GM12878 (cell line): ENCODE results near the gene APOBEC2. TPM values are rescaled to one million over a fixed set of nuclear protein-coding genes. Genes with fewer than 3 reads are reported as not detected.

ENCODE experiments used
- ATAC-seq: fragments of 200-7000 bp; cut with Tn5 transposase; 3 replicates; pipeline ENCODE4 v1.9.1; 2020; ENCODE audit warnings: mild to moderate bottlenecking, moderate library complexity
- BruUV-seq: library from RNA; stranded (reverse); fragments of 400-500 nt; replicated peaks from 2 replicates; lab custom pipeline; 2021; lab: Mats Ljungman, UMichigan
- CTCF ChIA-PET: fragments of 300-600 bp; sonication (Branson Sonifier 250); formaldehyde crosslinking; extraction: SDS; loops from one replicate; lab custom pipeline; 2021; ENCODE audit warnings: inconsistent platforms; lab: Yijun Ruan, JAX
- POLR2A ChIA-PET: fragments of 350-600 bp; formaldehyde crosslinking; extraction: SDS; loops from one replicate; lab custom pipeline; 2021; ENCODE audit warnings: inconsistent platforms; lab: Charles Lee
- RAD21 ChIA-PET: fragments of 300-600 bp; sonication (Branson Sonifier 250); formaldehyde crosslinking; loops from one replicate; lab custom pipeline; 2023; ENCODE audit warnings: antibody characterized with exemption; ENCODE audit not compliant: unreplicated experiment; lab: Charles Lee
- SMC1A ChIA-PET: fragments of 300-600 bp; sonication (Branson Sonifier 250); formaldehyde crosslinking; loops from one replicate; lab custom pipeline; 2023; ENCODE audit not compliant: unreplicated experiment, uncharacterized antibody; lab: Charles Lee
- DNase-seq: peaks from one replicate; pipeline ENCODE4 v3.0.0-alpha.2; 2011; ENCODE audit warnings: low read depth, low spot score
- FAIRE-seq: peaks from 3 replicates; lab custom pipeline; 2011; peaks lifted over from hg19 to GRCh38; lab: Jason Lieb, UNC
- H2AFZ ChIP-seq: 2 replicates; pipeline ENCODE4 v1.6.0; 2011; ENCODE audit warnings: low read depth, low read length, control low read depth; ENCODE audit not compliant: control insufficient read depth
- H3K27ac ChIP-seq: 2 replicates; pipeline ENCODE4 v1.5.1; 2011; ENCODE audit warnings: control low read depth; ENCODE audit not compliant: control insufficient read depth, insufficient read depth
- H3K27me3 ChIP-seq, 2 experiments: replicated peaks in 1 of 2; 2 replicates each; pipeline versions ENCODE4 v1.6.0 to v1.6.1; 2011; ENCODE audit warnings: low read length in 1 of 2; ENCODE audit not compliant: control insufficient read depth in 2 of 2, insufficient read depth in 2 of 2
- H3K36me3 ChIP-seq, 2 experiments: 2 replicates each; pipeline ENCODE4 v1.5.1; 2011; ENCODE audit warnings: low read length in 1 of 2; ENCODE audit not compliant: control insufficient read depth in 2 of 2, insufficient read depth in 2 of 2
- H3K4me1 ChIP-seq: 2 replicates; pipeline ENCODE4 v1.6.1; 2011; ENCODE audit warnings: mild to moderate bottlenecking, low read length, moderate library complexity, mixed read lengths; ENCODE audit not compliant: control insufficient read depth, insufficient read depth
- H3K4me2 ChIP-seq: 2 replicates; pipeline ENCODE4 v1.6.0; 2011; ENCODE audit warnings: control low read depth; ENCODE audit not compliant: control insufficient read depth, insufficient read depth
- H3K4me3 ChIP-seq: fragments of 200-600 bp; sonication (generic); 2 replicates; pipeline ENCODE4 v1.5.1; 2016
- H3K79me2 ChIP-seq: 2 replicates; pipeline ENCODE4 v1.6.0; 2011; ENCODE audit warnings: low read length; ENCODE audit not compliant: control insufficient read depth, insufficient read depth
- H3K9ac ChIP-seq: 2 replicates; pipeline ENCODE4 v1.8.0; 2011; ENCODE audit warnings: low read length, control low read depth, mixed read lengths; ENCODE audit not compliant: control insufficient read depth, insufficient read depth
- H3K9me3 ChIP-seq: replicated peaks from 3 replicates; pipeline ENCODE4 v1.5.1; 2011; ENCODE audit warnings: mild to moderate bottlenecking, low read length; ENCODE audit not compliant: control insufficient read depth, insufficient read depth
- H4K20me1 ChIP-seq: 2 replicates; pipeline ENCODE4 v1.6.0; 2011; ENCODE audit not compliant: control insufficient read depth, insufficient read depth
- FOXK2 ChIP-seq: fragments of 450-650 bp; IDR thresholded peaks from 2 replicates; pipeline ENCODE4 v1.6.1; 2017; ENCODE audit warnings: mild to moderate bottlenecking, moderate library complexity
- SREBF1 ChIP-seq: IDR thresholded peaks from 2 replicates; pipeline ENCODE4 v1.6.1; 2012; ENCODE audit warnings: mild to moderate bottlenecking, low read length
- ZNF24 ChIP-seq: fragments of 450-650 bp; IDR thresholded peaks from 2 replicates; pipeline ENCODE4 v1.6.1; 2017; ENCODE audit warnings: antibody characterized with exemption, mild to moderate bottlenecking
- WGBS: methylation state at CpG from one replicate; pipeline ENCODE4 v1.1.6; 2016; ENCODE audit warnings: low lambda C conversion rate; ENCODE audit not compliant: insufficient replicate concordance, insufficient coverage; ENCODE audit errors: missing lambda C conversion rate; 5-methylcytosine and 5-hydroxymethylcytosine counted together
- in situ Hi-C: fragments of 300-500 bp; cut with MboI; formaldehyde crosslinking; loops from 9 replicates; pipeline ENCODE4 v1.14.3; 2018; ENCODE audit warnings: mixed read lengths
- intact Hi-C: fragments of 100-400 bp; cut with micrococcal nuclease; formaldehyde crosslinking; loops from one replicate; pipeline ENCODE4 v1.14.2; 2022; ENCODE audit not compliant: unreplicated experiment
- polyA plus RNA-seq, 11 experiments: library from polyadenylated mRNA; depleted of rRNA in 4 of 11; unstranded in 6 of 11; stranded (reverse) in 5 of 11; fragments of >200 nt; fragmentation: Nextera tagmentation in 4 of 11; fragmentation: Illumina TruSeq in 1 of 11; extraction: Ambion mirVana in 4 of 11; extraction: Trizol in 1 of 11; gene quantifications; 1 replicate in 1 of 11; 2 replicates in 10 of 11; pipeline versions ENCODE4 v1.2.1 to v1.2.3, GENCODE V29; 2011 to 2016; ENCODE audit warnings: inconsistent platforms in 2 of 11, missing spikeins in 2 of 11, low read depth in 1 of 11
- total RNA-seq, 4 experiments: library from RNA; depleted of rRNA in 3 of 4; stranded (reverse); fragments of >200 nt in 3 of 4; fragmentation: Illumina TruSeq in 1 of 4; extraction: Trizol in 1 of 4; gene quantifications; 2 replicates each; pipeline versions ENCODE4 v1.2.1 to v1.2.3, GENCODE V29; 2013 to 2021
- TF ChIP-seq, protein P1 (sequence below): IDR thresholded peaks from 2 replicates; pipeline ENCODE4 v1.6.1; 2012; ENCODE audit warnings: low read depth, low read length, improper control_type of control experiment
- TF ChIP-seq, protein P2 (sequence below): fragments of 150-350 bp; IDR thresholded peaks from 2 replicates; pipeline ENCODE4 v1.6.1; 2016; ENCODE audit warnings: low read depth, low read length
- TF ChIP-seq, protein P3 (sequence below): fragments of 450-650 bp; IDR thresholded peaks from 2 replicates; pipeline ENCODE4 v1.6.1; 2017; ENCODE audit warnings: mild to moderate bottlenecking, low read depth, inconsistent platforms; ENCODE audit not compliant: poor library complexity, severe bottlenecking

APOBEC2 gene
- total and polyA plus RNA-seq, 10 of the 15 experiments (the other 5 are each of a cell fraction or from before 2014, with no cell fraction given) = 0.11 to 1.4 (median 0.87) TPM; not detected in 6

DNA sequence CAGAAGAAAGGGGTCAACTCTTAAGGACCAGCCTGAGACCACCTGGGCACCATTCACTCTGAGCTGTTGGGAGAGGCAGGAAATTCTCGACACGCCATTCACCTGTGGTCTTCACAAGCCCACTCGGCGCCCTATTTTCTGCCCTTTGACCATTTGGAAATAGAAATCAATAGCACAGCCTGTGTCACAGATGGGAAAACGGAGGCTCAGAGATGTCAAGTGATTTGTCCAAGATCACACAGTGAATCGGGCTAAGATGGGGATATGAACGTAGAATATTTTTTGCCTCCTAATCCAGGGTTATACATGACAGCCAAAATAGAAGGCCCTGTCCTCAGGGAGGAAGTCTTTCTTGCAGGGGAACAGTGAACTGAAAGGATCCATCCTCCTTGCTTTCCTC is 3.0 kb upstream of the APOBEC2 start:
- CTCF ChIA-PET = interaction anchor here (1.7 to 2.2 kb wide), 2 partner anchors 10 to 21 kb away, joined by 3 to 7 read pairs; no protein-coding TSS in a partner anchor
- Histone ChIP-seq H3K9me3 (no peaks in the 10 kb centered on the region), H3K9ac (no peak overlapping the region), H3K79me2 (no peaks in the 10 kb centered on the region), H3K4me1 (no peaks in the 10 kb centered on the region), H3K27ac (no peak overlapping the region), H3K4me2 (no peak overlapping the region)
- no peak for DNase-seq
- FAIRE-seq = no peak
- POLR2A ChIA-PET = no interaction called here
- ATAC-seq = no peak
- TF ChIP-seq FOXK2 (no peak), SREBF1 (no peak), ZNF24 (no peak)
- TF ChIP-seq, protein P1, sequence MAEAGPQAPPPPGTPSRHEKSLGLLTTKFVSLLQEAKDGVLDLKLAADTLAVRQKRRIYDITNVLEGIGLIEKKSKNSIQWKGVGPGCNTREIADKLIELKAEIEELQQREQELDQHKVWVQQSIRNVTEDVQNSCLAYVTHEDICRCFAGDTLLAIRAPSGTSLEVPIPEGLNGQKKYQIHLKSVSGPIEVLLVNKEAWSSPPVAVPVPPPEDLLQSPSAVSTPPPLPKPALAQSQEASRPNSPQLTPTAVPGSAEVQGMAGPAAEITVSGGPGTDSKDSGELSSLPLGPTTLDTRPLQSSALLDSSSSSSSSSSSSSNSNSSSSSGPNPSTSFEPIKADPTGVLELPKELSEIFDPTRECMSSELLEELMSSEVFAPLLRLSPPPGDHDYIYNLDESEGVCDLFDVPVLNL = no peak
- TF ChIP-seq, protein P2, sequence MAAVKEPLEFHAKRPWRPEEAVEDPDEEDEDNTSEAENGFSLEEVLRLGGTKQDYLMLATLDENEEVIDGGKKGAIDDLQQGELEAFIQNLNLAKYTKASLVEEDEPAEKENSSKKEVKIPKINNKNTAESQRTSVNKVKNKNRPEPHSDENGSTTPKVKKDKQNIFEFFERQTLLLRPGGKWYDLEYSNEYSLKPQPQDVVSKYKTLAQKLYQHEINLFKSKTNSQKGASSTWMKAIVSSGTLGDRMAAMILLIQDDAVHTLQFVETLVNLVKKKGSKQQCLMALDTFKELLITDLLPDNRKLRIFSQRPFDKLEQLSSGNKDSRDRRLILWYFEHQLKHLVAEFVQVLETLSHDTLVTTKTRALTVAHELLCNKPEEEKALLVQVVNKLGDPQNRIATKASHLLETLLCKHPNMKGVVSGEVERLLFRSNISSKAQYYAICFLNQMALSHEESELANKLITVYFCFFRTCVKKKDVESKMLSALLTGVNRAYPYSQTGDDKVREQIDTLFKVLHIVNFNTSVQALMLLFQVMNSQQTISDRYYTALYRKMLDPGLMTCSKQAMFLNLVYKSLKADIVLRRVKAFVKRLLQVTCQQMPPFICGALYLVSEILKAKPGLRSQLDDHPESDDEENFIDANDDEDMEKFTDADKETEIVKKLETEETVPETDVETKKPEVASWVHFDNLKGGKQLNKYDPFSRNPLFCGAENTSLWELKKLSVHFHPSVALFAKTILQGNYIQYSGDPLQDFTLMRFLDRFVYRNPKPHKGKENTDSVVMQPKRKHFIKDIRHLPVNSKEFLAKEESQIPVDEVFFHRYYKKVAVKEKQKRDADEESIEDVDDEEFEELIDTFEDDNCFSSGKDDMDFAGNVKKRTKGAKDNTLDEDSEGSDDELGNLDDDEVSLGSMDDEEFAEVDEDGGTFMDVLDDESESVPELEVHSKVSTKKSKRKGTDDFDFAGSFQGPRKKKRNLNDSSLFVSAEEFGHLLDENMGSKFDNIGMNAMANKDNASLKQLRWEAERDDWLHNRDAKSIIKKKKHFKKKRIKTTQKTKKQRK = no peak
- TF ChIP-seq, protein P3, sequence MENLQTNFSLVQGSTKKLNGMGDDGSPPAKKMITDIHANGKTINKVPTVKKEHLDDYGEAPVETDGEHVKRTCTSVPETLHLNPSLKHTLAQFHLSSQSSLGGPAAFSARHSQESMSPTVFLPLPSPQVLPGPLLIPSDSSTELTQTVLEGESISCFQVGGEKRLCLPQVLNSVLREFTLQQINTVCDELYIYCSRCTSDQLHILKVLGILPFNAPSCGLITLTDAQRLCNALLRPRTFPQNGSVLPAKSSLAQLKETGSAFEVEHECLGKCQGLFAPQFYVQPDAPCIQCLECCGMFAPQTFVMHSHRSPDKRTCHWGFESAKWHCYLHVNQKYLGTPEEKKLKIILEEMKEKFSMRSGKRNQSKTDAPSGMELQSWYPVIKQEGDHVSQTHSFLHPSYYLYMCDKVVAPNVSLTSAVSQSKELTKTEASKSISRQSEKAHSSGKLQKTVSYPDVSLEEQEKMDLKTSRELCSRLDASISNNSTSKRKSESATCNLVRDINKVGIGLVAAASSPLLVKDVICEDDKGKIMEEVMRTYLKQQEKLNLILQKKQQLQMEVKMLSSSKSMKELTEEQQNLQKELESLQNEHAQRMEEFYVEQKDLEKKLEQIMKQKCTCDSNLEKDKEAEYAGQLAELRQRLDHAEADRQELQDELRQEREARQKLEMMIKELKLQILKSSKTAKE = no peak
- TF ChIP-seq, all 136 proteins: peak for 0
- Histone ChIP-seq H3K27me3 (no peaks in the 10 kb centered on the region), H3K4me3 (no peak overlapping the region), H4K20me1 (no peaks in the 10 kb centered on the region), H2AFZ (no peak overlapping the region), H3K36me3 (no peaks in the 10 kb centered on the region; a peak in 1 of 4 replicates)
- ChIA-PET SMC1A (interaction anchor here (1.1 kb wide), 1 partner anchor 9 kb away, joined by 3 read pairs; no protein-coding TSS in a partner anchor), RAD21 (no interaction called here)
- 87% methylated on average over 7 of the region's 7 CpGs for WGBS
- no TSS peak for BruUV-seq
- in situ Hi-C loops (no loop called here), intact Hi-C loops (no loop called here)
